H54 (cell line): ENCODE measurements around the gene VSIG10.

ENCODE experiments used
- DNase-seq: peaks from one replicate; pipeline ENCODE4 v3.0.0; 2011; ENCODE audit warnings: low spot score, mixed read lengths; ENCODE audit not compliant: insufficient read length
- FAIRE-seq: peaks from 3 replicates; lab custom pipeline; 2011; peaks lifted over from hg19 to GRCh38; lab: Jason Lieb, UNC
- POLR2A ChIP-seq: IDR thresholded peaks from 2 replicates; pipeline ENCODE4 v1.6.1; 2011; ENCODE audit warnings: low read depth, mild to moderate bottlenecking, low read length

The VSIG10 gene

DNA sequence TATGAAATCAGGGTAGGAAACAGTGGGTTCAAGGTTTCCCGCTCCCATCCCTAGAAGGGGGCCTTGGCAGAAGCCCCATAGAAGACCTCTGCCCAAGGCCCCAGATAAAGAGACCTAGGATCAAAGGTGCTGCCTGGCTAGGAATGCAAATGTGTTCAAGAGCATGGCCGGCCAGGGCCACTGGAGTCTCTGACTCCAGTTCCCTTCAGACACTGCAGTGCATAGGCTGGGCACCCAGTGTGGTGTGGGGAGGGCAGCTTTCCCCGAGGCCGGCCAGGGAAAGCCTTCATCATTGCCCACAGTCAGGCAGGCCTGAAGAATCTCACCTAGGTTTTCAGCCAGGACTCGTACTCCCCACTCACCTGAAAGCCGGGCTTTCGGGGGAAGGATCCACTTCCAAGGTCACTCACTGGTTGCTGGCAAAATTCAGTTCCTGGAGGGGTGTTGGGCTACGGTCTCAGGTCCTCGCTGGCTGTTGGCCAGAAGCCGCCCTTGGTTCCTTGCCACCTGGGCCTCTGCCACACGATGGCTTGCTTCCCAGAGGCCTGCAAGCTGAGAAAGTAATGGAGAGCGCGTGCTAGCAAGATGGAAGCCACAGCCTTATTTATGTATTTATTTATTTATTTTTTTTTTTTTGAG is 22.4 kb upstream of the VSIG10 start:
- TF ChIP-seq POLR2A, result no peak
- no peak for DNase-seq
- no peak for FAIRE-seq

- FAIRE-seq (no peak), DNase-seq (no peak)
- TF ChIP-seq POLR2A, result no peak
These were observed 21.9 kb upstream of the VSIG10 start for GRCh38 chr12:118125743-118126118.

GRCh38 chr12:118124333-118124874 is 20.6 kb upstream of the VSIG10 start:
- no peak for FAIRE-seq

DNA sequence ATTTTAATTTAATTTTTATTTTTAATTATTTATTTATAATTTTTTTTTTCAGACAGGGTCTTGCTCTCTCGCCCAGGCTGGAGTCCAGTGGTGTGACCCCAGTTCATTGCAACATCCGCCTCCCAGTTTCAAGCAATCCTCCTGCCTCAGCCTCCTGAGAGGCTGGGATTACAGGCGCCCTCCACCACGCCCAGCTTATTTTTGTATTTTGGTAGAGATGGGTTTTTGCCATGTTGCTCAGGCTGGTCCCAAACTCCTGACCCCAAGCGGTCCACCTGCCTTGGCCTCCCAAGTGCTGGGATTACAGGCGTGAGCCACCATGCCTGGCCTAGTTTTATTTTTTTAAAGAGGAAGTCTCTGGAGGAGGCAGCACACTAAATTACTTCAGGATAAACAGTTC is 18.5 kb upstream of the VSIG10 start:
- FAIRE-seq (no peak), DNase-seq (no peak)
- no peak for TF ChIP-seq POLR2A

More at GRCh38 chr12:118124333-118124874, 20.6 kb upstream of the VSIG10 start:
- TF ChIP-seq POLR2A, result no peak
- DNase-seq, result no peak

GRCh38 chr12:118120579-118121363 is 17.0 kb upstream of the VSIG10 start:
- FAIRE-seq, result no peak
- TF ChIP-seq POLR2A, result no peak
- peak; percentile 70 for DNase-seq

DNA sequence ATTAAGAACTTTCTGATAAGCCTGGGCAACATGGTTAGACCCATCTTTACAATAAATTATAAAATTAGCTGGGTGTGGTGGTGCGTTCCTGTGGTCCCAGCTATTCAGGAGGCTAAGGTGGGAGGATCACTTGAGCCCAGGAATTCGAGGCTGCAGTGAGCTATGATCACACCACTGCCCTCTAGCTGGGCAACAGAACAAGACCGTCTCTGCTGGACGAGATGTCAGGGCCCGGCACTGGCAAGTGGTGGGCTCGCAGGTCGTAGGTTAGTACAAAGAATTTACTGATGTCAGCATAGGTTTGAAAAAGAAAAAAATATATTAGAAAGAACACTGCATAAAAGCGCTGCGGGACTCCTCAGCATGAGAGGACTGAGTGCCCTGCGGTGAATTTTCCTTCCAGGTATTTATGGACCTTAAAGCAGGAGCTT is 15.7 kb upstream of the VSIG10 start:
- TF ChIP-seq POLR2A, result no peak
- FAIRE-seq, result no peak
- DNase-seq, result no peak

GRCh38 chr12:118109088-118109487 is 5.3 kb upstream of the VSIG10 start:
- no peak for FAIRE-seq
- TF ChIP-seq POLR2A, result no peak
- DNase-seq, result no peak

- no peak for TF ChIP-seq POLR2A
- no peak for FAIRE-seq
- no peak for DNase-seq
These were observed 3.9 kb upstream of the VSIG10 start for GRCh38 chr12:118107694-118108093.

DNA sequence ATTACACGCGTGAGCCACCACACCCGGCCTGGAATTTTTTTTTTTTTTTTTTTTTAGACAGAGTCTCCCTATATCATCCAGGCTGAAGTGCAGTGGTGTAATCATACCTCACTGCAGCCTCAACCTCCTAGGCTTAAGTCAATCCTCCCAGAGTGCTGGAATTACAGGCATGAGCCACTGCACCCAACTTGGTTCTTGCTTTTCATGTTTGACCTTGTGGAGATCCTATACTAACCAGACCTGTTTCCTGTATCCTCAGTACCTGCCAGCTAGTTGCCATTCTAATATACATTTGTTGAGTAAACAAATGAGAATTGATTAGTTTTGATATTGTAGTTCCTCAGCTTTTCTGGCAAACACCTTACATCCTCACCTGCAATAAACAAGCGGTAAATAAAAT is 3.2 kb upstream of the VSIG10 start:
- no peak for DNase-seq
- FAIRE-seq, result no peak
- no peak for TF ChIP-seq POLR2A

GRCh38 chr12:118103201-118103600 is 610 bp downstream of the VSIG10 start:
- TF ChIP-seq POLR2A, result no peak
- DNase-seq (no peak), FAIRE-seq (no peak)

DNA sequence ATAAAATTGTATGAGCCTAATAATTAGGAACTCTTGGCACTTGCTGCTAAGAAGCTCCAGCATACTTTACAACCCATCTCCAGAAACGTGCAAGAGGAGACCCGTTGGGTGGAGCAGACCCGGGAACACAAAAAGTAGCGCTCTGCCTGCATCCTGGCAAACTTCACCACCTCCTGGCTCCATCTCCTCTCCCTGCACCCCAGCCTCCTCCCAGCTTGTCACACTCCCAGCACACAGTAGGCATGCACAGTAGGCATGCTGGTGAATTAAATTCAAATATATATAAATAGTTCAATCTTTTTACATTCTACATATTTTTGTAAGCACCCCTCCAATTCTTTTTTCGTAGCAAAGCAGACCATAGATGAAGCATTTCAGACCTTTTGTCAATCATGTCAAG is 1.2 kb downstream of the VSIG10 start:
- DNase-seq (no peak), FAIRE-seq (no peak)
- TF ChIP-seq POLR2A, result no peak

DNA sequence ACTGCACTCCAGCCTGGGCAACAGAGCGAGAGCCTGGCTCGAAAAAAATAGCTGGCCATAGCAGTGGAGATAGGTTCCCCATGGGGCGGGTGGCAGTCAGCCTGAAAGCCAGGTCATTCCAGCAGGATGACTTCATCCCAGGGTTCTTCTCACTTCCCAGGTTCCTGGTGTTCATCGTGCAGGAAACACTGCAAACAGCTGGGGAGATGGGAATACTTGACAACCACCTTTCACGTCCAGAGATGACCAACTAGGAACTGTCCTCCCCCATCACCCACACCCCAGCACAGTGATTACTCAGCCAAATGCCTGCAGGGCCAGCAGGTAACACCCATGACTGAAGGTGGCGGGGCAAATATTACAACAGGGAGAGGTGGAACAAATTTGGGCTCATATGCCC is 1.7 kb downstream of the VSIG10 start:
- DNase-seq (peak; percentile 76), FAIRE-seq (peak; percentile 69)
- TF ChIP-seq POLR2A, result no peak

DNA sequence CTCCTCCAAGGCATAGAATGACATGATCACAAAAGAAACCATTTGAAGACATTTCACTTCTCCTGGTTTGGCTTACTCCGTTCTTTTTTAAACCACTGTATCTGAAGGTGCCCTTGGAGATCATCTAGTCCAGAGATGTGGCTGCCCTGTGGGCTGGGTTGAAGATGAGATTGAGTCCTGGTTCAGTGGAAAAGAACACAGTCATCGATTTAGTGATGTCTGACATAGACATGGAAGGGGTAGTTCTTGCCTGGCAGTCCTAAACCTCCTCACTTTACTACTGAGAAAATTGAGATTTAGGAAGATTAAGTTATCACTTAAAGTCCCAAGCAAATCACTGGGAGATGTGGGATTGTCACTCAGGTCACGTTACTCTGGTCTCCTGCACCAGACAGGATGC is 2.8 kb downstream of the VSIG10 start:
- DNase-seq, result no peak
- TF ChIP-seq POLR2A, result no peak
- no peak for FAIRE-seq

- no peak for TF ChIP-seq POLR2A
- DNase-seq (no peak), FAIRE-seq (no peak)
These were observed 4.7 kb downstream of the VSIG10 start for GRCh38 chr12:118098911-118099671.

DNA sequence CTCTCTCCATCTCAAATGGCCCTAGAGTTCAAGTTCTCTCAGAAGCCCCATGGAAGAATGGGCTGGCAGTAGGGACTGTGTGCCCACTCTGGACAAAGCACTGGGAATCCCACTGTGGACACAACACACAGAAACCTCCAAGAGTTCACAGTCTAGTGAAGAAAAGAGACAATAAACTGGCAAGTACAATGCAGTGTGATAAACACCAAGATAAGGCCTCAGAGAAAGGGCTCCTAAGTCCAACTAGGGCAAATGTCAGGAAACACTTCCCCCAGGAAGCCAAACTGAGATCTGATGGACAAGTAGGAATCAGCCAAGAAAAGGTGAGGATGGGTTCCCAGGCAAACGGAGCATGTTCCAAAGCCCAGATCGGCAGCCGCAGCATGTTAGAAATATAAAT is 5.4 kb downstream of the VSIG10 start:
- DNase-seq (no peak), FAIRE-seq (no peak)
- no peak for TF ChIP-seq POLR2A
